Activated naive CD8-positive, alpha-beta T cell treated with anti-CD3 and anti-CD28 coated beads for 36 hours (primary cell): ENCODE data around the gene NTN5. TPM values are rescaled to one million over a fixed set of nuclear protein-coding genes. Genes with fewer than 3 reads are reported as not detected.

Source experiments
- DNase-seq: peaks from one replicate; pipeline ENCODE4 v3.0.0; 2021
- H3K27ac Mint-ChIP-seq: one replicate; pipeline ENCODE4 v1.8.0; 2022; ENCODE audit warnings: mild to moderate bottlenecking, moderate library complexity, mixed read lengths
- H3K27me3 Mint-ChIP-seq: one replicate; pipeline ENCODE4 v1.8.0; 2022; ENCODE audit warnings: mild to moderate bottlenecking, mixed read lengths
- H3K36me3 Mint-ChIP-seq: one replicate; pipeline ENCODE4 v1.8.0; 2021; ENCODE audit warnings: mild to moderate bottlenecking, mixed read lengths
- H3K4me1 Mint-ChIP-seq: one replicate; pipeline ENCODE4 v1.8.0; 2021; ENCODE audit warnings: mixed read lengths
- H3K4me3 Mint-ChIP-seq: one replicate; pipeline ENCODE4 v1.8.0; 2022; ENCODE audit warnings: mild to moderate bottlenecking, moderate library complexity, mixed read lengths
- H3K9me3 Mint-ChIP-seq: one replicate; pipeline ENCODE4 v1.8.0; 2022; ENCODE audit warnings: mixed read lengths
- total RNA-seq, 2 experiments: library from RNA; stranded (reverse); gene quantifications; one replicate each; pipeline ENCODE4 v1.2.3, GENCODE V29; 2021

The NTN5 gene
- total RNA-seq, 2 experiments from 2014 or later, result 0.21 to 0.24 TPM

- Mint-ChIP-seq H3K27ac (peak overlapping the region; percentile 77), H3K36me3 (no peaks in the 10 kb centered on the region), H3K9me3 (no peaks in the 10 kb centered on the region), H3K27me3 (no peaks in the 10 kb centered on the region), H3K4me3 (peak overlapping the region; percentile 86), H3K4me1 (peaks cover 28% of the 10 kb centered on the region)
- DNase-seq, result no peak
Observed at GRCh38 chr19:48645620-48646000, 27.2 kb downstream of the NTN5 start.

- Mint-ChIP-seq H3K36me3 (no peaks in the 10 kb centered on the region), H3K27ac (peak overlapping the region; percentile 78), H3K27me3 (no peaks in the 10 kb centered on the region), H3K9me3 (no peaks in the 10 kb centered on the region), H3K4me1 (peaks cover 28% of the 10 kb centered on the region), H3K4me3 (peak overlapping the region; percentile 86)
- peak; percentile 76 for DNase-seq
Observed at GRCh38 chr19:48644839-48645619, 27.8 kb downstream of the NTN5 start.

- Mint-ChIP-seq H3K27me3 (no peaks in the 10 kb centered on the region), H3K9me3 (no peaks in the 10 kb centered on the region), H3K4me3 (peak overlapping the region; percentile 30), H3K27ac (no peak overlapping the region), H3K4me1 (peaks cover 27% of the 10 kb centered on the region), H3K36me3 (no peaks in the 10 kb centered on the region)
- no peak for DNase-seq
Observed at GRCh38 chr19:48644355-48644754, 28.5 kb downstream of the NTN5 start.

GRCh38 chr19:48642862-48643261, 30.0 kb downstream of the NTN5 start:
- Mint-ChIP-seq H3K9me3 (no peaks in the 10 kb centered on the region), H3K4me3 (no peak overlapping the region), H3K27me3 (no peaks in the 10 kb centered on the region), H3K36me3 (peaks cover 10% of the 10 kb centered on the region), H3K27ac (no peak overlapping the region), H3K4me1 (peaks cover 35% of the 10 kb centered on the region)
- no peak for DNase-seq

- Mint-ChIP-seq H3K9me3 (no peaks in the 10 kb centered on the region), H3K4me3 (no peak overlapping the region), H3K36me3 (peaks cover 10% of the 10 kb centered on the region), H3K27ac (no peak overlapping the region), H3K27me3 (no peaks in the 10 kb centered on the region), H3K4me1 (peaks cover 39% of the 10 kb centered on the region)
- DNase-seq, result no peak
Observed at GRCh38 chr19:48641850-48642249, 31.0 kb downstream of the NTN5 start.

GRCh38 chr19:48639483-48640375, 33.1 kb downstream of the NTN5 start:
- Mint-ChIP-seq H3K27me3 (no peaks in the 10 kb centered on the region), H3K27ac (peak overlapping the region; percentile 51), H3K4me3 (peak overlapping the region; percentile 45), H3K36me3 (peaks cover 10% of the 10 kb centered on the region), H3K9me3 (no peaks in the 10 kb centered on the region), H3K4me1 (peaks cover 35% of the 10 kb centered on the region)
- no peak for DNase-seq

GRCh38 chr19:48638831-48639381, 33.9 kb downstream of the NTN5 start:
- Mint-ChIP-seq H3K4me3 (peak overlapping the region; percentile 87), H3K9me3 (no peaks in the 10 kb centered on the region), H3K27ac (peak overlapping the region; percentile 98), H3K4me1 (peaks cover 38% of the 10 kb centered on the region), H3K27me3 (no peaks in the 10 kb centered on the region), H3K36me3 (peaks cover 10% of the 10 kb centered on the region)
- DNase-seq, result no peak

- peak overlapping the region; percentile 87 for H3K4me3 Mint-ChIP-seq
- no peaks in the 10 kb centered on the region for H3K27me3 Mint-ChIP-seq
- H3K9me3 Mint-ChIP-seq, result no peaks in the 10 kb centered on the region
- H3K4me1 Mint-ChIP-seq, result peaks cover 42% of the 10 kb centered on the region
- peaks cover 10% of the 10 kb centered on the region for H3K36me3 Mint-ChIP-seq
- DNase-seq, result peak; percentile 78
- H3K27ac Mint-ChIP-seq, result peak overlapping the region; percentile 98
Observed at GRCh38 chr19:48637948-48638830, 34.6 kb downstream of the NTN5 start.

GRCh38 chr19:48637449-48637947, 35.3 kb downstream of the NTN5 start:
- peak; percentile 99 for DNase-seq
- H3K4me3 Mint-ChIP-seq, result peak overlapping the region; percentile 95
- peaks cover 47% of the 10 kb centered on the region for H3K4me1 Mint-ChIP-seq
- H3K27me3 Mint-ChIP-seq, result no peaks in the 10 kb centered on the region
- no peaks in the 10 kb centered on the region for H3K9me3 Mint-ChIP-seq
- peaks cover 10% of the 10 kb centered on the region for H3K36me3 Mint-ChIP-seq
- peak overlapping the region; percentile 98 for H3K27ac Mint-ChIP-seq

- no peak for DNase-seq
- H3K27ac Mint-ChIP-seq, result peak within 1 kb of the TSS; percentile 98
Observed at GRCh38 chr19:48636859-48637448, 35.9 kb downstream of the NTN5 start, which contains the start of gene DBP. Gene DBP (minus strand): TSS chr19:48637379. CDS start chr19:48636994, 385 bp downstream.

GRCh38 chr19:48635966-48636858, 36.6 kb downstream of the NTN5 start:
- peaks cover 10% of the 10 kb centered on the region for H3K36me3 Mint-ChIP-seq
- peak overlapping the region; percentile 92 for H3K27ac Mint-ChIP-seq
- H3K9me3 Mint-ChIP-seq, result no peaks in the 10 kb centered on the region
- peaks cover 50% of the 10 kb centered on the region for H3K4me1 Mint-ChIP-seq
- DNase-seq, result no peak
- no peaks in the 10 kb centered on the region for H3K27me3 Mint-ChIP-seq
- peak overlapping the region; percentile 95 for H3K4me3 Mint-ChIP-seq

More at GRCh38 chr19:48636859-48637448, 35.9 kb downstream of the NTN5 start, which contains the start of gene DBP:
- Mint-ChIP-seq H3K36me3 (peaks cover 10% of the 10 kb centered on the region), H3K9me3 (no peaks in the 10 kb centered on the region), H3K27me3 (no peaks in the 10 kb centered on the region), H3K4me1 (peaks cover 50% of the 10 kb centered on the region), H3K4me3 (peak within 1 kb of the TSS; percentile 95)

- H3K27me3 Mint-ChIP-seq, result no peaks in the 10 kb centered on the region
- peaks cover 50% of the 10 kb centered on the region for H3K4me1 Mint-ChIP-seq
- DNase-seq, result peak; percentile 85
- peak overlapping the region; percentile 92 for H3K27ac Mint-ChIP-seq
- H3K4me3 Mint-ChIP-seq, result peak overlapping the region; percentile 95
- H3K36me3 Mint-ChIP-seq, result peaks cover 11% of the 10 kb centered on the region
- no peaks in the 10 kb centered on the region for H3K9me3 Mint-ChIP-seq
Observed at GRCh38 chr19:48635263-48635965, 37.4 kb downstream of the NTN5 start.
